IMR-90 (cell line): ENCODE measurements around the gene ADTRP. TPM values are rescaled to one million over a fixed set of nuclear protein-coding genes. Genes with fewer than 3 reads are reported as not detected.

ENCODE experiments used
- ATAC-seq: fragments of 200-7000 bp; cut with Tn5 transposase; 2 replicates; pipeline ENCODE4 v1.9.1; 2020; ENCODE audit warnings: low read depth, mild to moderate bottlenecking, moderate library complexity
- BruUV-seq: library from RNA; stranded (reverse); fragments of 400-500 nt; replicated peaks from 2 replicates; lab custom pipeline; 2021; lab: Mats Ljungman, UMichigan
- CTCF ChIA-PET: fragments of 300-600 bp; formaldehyde crosslinking; extraction: SDS; loops from one replicate; lab custom pipeline; 2021; ENCODE audit warnings: antibody characterized with exemption; lab: Yijun Ruan, JAX
- POLR2A ChIA-PET: fragments of 300-600 bp; sonication (Branson Sonifier 250); formaldehyde crosslinking; loops from one replicate; lab custom pipeline; 2022; ENCODE audit warnings: antibody characterized with exemption; ENCODE audit not compliant: unreplicated experiment; lab: Charles Lee
- DNase-seq: peaks from one replicate; pipeline ENCODE4 v3.0.0; 2013
- H2AFZ ChIP-seq: replicated peaks from 2 replicates; pipeline ENCODE3; 2013; ENCODE audit warnings: low read length, mild to moderate bottlenecking; ENCODE audit not compliant: poor library complexity
- H2AK5ac ChIP-seq: 2 replicates; pipeline ENCODE4 v1.6.1; 2013; ENCODE audit warnings: low read depth, low read length, inconsistent platforms
- H2AK9ac ChIP-seq: replicated peaks from 2 replicates; pipeline ENCODE3; 2013; ENCODE audit warnings: mild to moderate bottlenecking, low read depth, low read length, moderate library complexity; ENCODE audit not compliant: poor library complexity
- H2BK120ac ChIP-seq: 2 replicates; pipeline ENCODE4 v1.6.1; 2013; ENCODE audit warnings: low read depth, low read length, inconsistent platforms
- H2BK15ac ChIP-seq: 3 replicates; pipeline ENCODE4 v1.6.1; 2013; ENCODE audit warnings: low read depth, low read length, inconsistent platforms
- H2BK20ac ChIP-seq: 2 replicates; pipeline ENCODE4 v1.6.1; 2013; ENCODE audit warnings: low read depth, mild to moderate bottlenecking, inconsistent platforms, low read length, moderate library complexity
- H2BK5ac ChIP-seq: 2 replicates; pipeline ENCODE4 v1.6.1; 2013; ENCODE audit warnings: mild to moderate bottlenecking, low read depth, low read length, inconsistent platforms; ENCODE audit not compliant: poor library complexity, severe bottlenecking
- H3K14ac ChIP-seq: replicated peaks from 2 replicates; pipeline ENCODE4 v1.6.1; 2013; ENCODE audit warnings: low read depth, low read length, inconsistent platforms
- H3K18ac ChIP-seq: 2 replicates; pipeline ENCODE4 v1.6.1; 2013; ENCODE audit warnings: low read depth, low read length, control low read depth
- H3K23ac ChIP-seq: 2 replicates; pipeline ENCODE4 v1.6.1; 2013; ENCODE audit warnings: low read depth, low read length, inconsistent platforms
- H3K27ac ChIP-seq: 2 replicates; pipeline ENCODE4 v1.5.1; 2013; ENCODE audit warnings: mild to moderate bottlenecking, control low read depth, low read length; ENCODE audit not compliant: insufficient read depth
- H3K27me3 ChIP-seq: 2 replicates; pipeline ENCODE4 v1.6.1; 2013; ENCODE audit warnings: low read length; ENCODE audit not compliant: control insufficient read depth, insufficient read depth
- H3K36me3 ChIP-seq: 2 replicates; pipeline ENCODE4 v1.6.1; 2013; ENCODE audit warnings: low read length, mixed read lengths; ENCODE audit not compliant: control insufficient read depth, insufficient read depth
- H3K4ac ChIP-seq: 2 replicates; pipeline ENCODE4 v1.6.1; 2013; ENCODE audit warnings: low read depth, low read length, inconsistent platforms
- H3K4me1 ChIP-seq: 2 replicates; pipeline ENCODE4 v1.6.1; 2013; ENCODE audit warnings: low read length, mixed read lengths; ENCODE audit not compliant: control insufficient read depth, insufficient read depth
- H3K4me2 ChIP-seq: 2 replicates; pipeline ENCODE4 v1.6.1; 2013; ENCODE audit warnings: low read depth, mild to moderate bottlenecking, control low read depth, low read length, moderate library complexity
- H3K4me3 ChIP-seq: 2 replicates; pipeline ENCODE4 v1.5.1; 2013; ENCODE audit warnings: low read depth, mild to moderate bottlenecking, control low read depth, low read length, moderate library complexity; ENCODE audit not compliant: insufficient read depth
- H3K56ac ChIP-seq: 2 replicates; pipeline ENCODE4 v1.6.1; 2013; ENCODE audit warnings: low read length, inconsistent platforms; ENCODE audit not compliant: insufficient read depth; ENCODE audit errors: extremely low read depth
- H3K79me1 ChIP-seq, 2 experiments: 2 replicates each; pipeline ENCODE4 v1.6.1; 2013; ENCODE audit warnings: low read length in 2 of 2, inconsistent platforms in 1 of 2, low read depth in 1 of 2
- H3K9ac ChIP-seq: 2 replicates; pipeline ENCODE4 v1.6.1; 2013; ENCODE audit warnings: low read depth, low read length, control low read depth
- H3K9me1 ChIP-seq: 2 replicates; pipeline ENCODE4 v1.6.1; 2013; ENCODE audit warnings: low read length, inconsistent platforms; ENCODE audit not compliant: insufficient read depth
- H3K9me3 ChIP-seq: 2 replicates; pipeline ENCODE4 v1.6.1; 2013; ENCODE audit warnings: low read length; ENCODE audit not compliant: control insufficient read depth, insufficient read depth
- H4K20me1 ChIP-seq: 2 replicates; pipeline ENCODE4 v1.6.1; 2013; ENCODE audit warnings: low read length, inconsistent platforms; ENCODE audit not compliant: insufficient read depth
- H4K5ac ChIP-seq: 2 replicates; pipeline ENCODE4 v1.6.1; 2013; ENCODE audit warnings: mild to moderate bottlenecking, low read depth, low read length, control low read depth
- H4K8ac ChIP-seq, 2 experiments: 2 replicates each; pipeline ENCODE4 v1.6.1; 2013; ENCODE audit warnings: low read depth in 2 of 2, low read length in 2 of 2, control low read depth in 1 of 2, inconsistent platforms in 1 of 2
- H4K91ac ChIP-seq: 2 replicates; pipeline ENCODE4 v1.6.1; 2013; ENCODE audit warnings: low read depth, low read length, inconsistent platforms; ENCODE audit not compliant: insufficient read depth
- ELK1 ChIP-seq: fragments of 150-350 bp; IDR thresholded peaks from 2 replicates; pipeline ENCODE4 v1.6.1; 2016; ENCODE audit warnings: low read depth, mild to moderate bottlenecking, low read length, moderate library complexity, borderline replicate concordance
- MAFK ChIP-seq: IDR thresholded peaks from 2 replicates; pipeline ENCODE4 v1.6.1; 2012; ENCODE audit warnings: low read depth, low read length, improper control_type of control experiment
- RAD21 ChIP-seq: IDR thresholded peaks from 2 replicates; pipeline ENCODE4 v1.6.1; 2012; ENCODE audit warnings: low read length, improper control_type of control experiment
- WGBS, 2 experiments: methylation state at CpG; one replicate each; pipeline versions ENCODE4 v1.1.5 to v1.1.7; 2013; ENCODE audit warnings: missing lambda C conversion rate in 2 of 2; ENCODE audit not compliant: insufficient read length in 1 of 2; ENCODE audit errors: extremely low coverage in 2 of 2; 5-methylcytosine and 5-hydroxymethylcytosine counted together
- dilution Hi-C: fragments of 300-500 bp; cut with HindIII; formaldehyde crosslinking; loops from one replicate; pipeline ENCODE4 v1.14.3; 2018; ENCODE audit warnings: low sequenced_read_pairs; ENCODE audit not compliant: unreplicated experiment
- in situ Hi-C: fragments of 300-500 bp; cut with MboI; formaldehyde crosslinking; loops from 3 replicates; pipeline ENCODE4 v1.14.3; 2019; ENCODE audit warnings: low sequenced_read_pairs, inconsistent platforms, mixed read lengths
- intact Hi-C: fragments of 100-400 bp; cut with micrococcal nuclease; formaldehyde crosslinking; loops from 2 replicates; pipeline ENCODE4 v1.10.0; 2022
- polyA plus RNA-seq, 3 experiments: library from polyadenylated mRNA; depleted of rRNA; stranded (reverse); fragments of >200 nt; gene quantifications; 2 replicates each; pipeline ENCODE4 v1.2.3, GENCODE V29; 2012; ENCODE audit warnings: low replicate concordance in 1 of 3
- total RNA-seq: library from RNA; depleted of rRNA; stranded (reverse); fragments of >200 nt; gene quantifications from 2 replicates; pipeline ENCODE4 v1.2.3, GENCODE V29; 2012

The ADTRP gene
- total and polyA plus RNA-seq, 2 of the 4 experiments (the other 2 are of a cell fraction), result 0.50 to 0.72 TPM

- ChIA-PET CTCF (no interaction called here), POLR2A (no interaction called here)
- H3K4me3 ChIP-seq, result no peak overlapping the region
- H2AK9ac ChIP-seq, result no peak overlapping the region
- no peaks in the 10 kb centered on the region for H4K20me1 ChIP-seq
- H2BK120ac ChIP-seq, result no peak overlapping the region
- no peaks in the 10 kb centered on the region for H3K4me1 ChIP-seq
- no peaks in the 10 kb centered on the region for H3K79me1 ChIP-seq
- no peak overlapping the region for H2AK5ac ChIP-seq
- H3K27me3 ChIP-seq, result no peaks in the 10 kb centered on the region; the same call in none of the 2 replicates
- DNase-seq (no peak), ATAC-seq (no peak)
- dilution Hi-C loops, result no loop called here
- no peak overlapping the region for H2BK5ac ChIP-seq
- H2BK15ac ChIP-seq, result no peak overlapping the region
- H3K56ac ChIP-seq, result no peak overlapping the region
- no peak overlapping the region for H4K5ac ChIP-seq
- H2BK20ac ChIP-seq, result no peak overlapping the region
- no peaks in the 10 kb centered on the region for H3K36me3 ChIP-seq
- H3K9ac ChIP-seq, result no peak overlapping the region
- H3K14ac ChIP-seq, result no peak overlapping the region
- H2AFZ ChIP-seq, result no peak overlapping the region
- no peaks in the 10 kb centered on the region for H3K9me1 ChIP-seq
- H3K9me3 ChIP-seq, result no peaks in the 10 kb centered on the region
- H4K8ac ChIP-seq, result no peak overlapping the region
- H3K23ac ChIP-seq, result no peak overlapping the region; the same call in 1 of the 2 replicates
- no peak overlapping the region for H3K27ac ChIP-seq
- intact Hi-C loops, result no loop called here
- no peak overlapping the region for H3K4me2 ChIP-seq
- no TSS peak for BruUV-seq
- TF ChIP-seq ELK1 (no peak), RAD21 (no peak), MAFK (no peak)
- no peak overlapping the region for H3K4ac ChIP-seq
- in situ Hi-C loops, result no loop called here
- H3K18ac ChIP-seq, result no peak overlapping the region
- WGBS, 2 experiments, result no CpG with 5 or more reads among the region's 7 CpGs
- no peak overlapping the region for H4K91ac ChIP-seq
Observed at GRCh38 chr6:11736601-11737000, 42.0 kb downstream of the ADTRP start.
